GM12892 (cell line): ENCODE data around the gene CST7.

Source experiments
- POLR2A ChIP-seq: IDR thresholded peaks from 2 replicates; pipeline ENCODE4 v1.6.1; 2011; ENCODE audit warnings: low read depth, low read length, control low read depth
- TAF1 ChIP-seq: IDR thresholded peaks from 2 replicates; pipeline ENCODE4 v1.6.1; 2011; ENCODE audit warnings: low read depth, mild to moderate bottlenecking, control low read depth, low read length, borderline replicate concordance

- TF ChIP-seq POLR2A = no peak
- no peak for TF ChIP-seq TAF1
These were observed 10.7 kb downstream of the CST7 start for GRCh38 chr20:24959591-24960301.
